ENCODE measurements around the gene C4BPA. TPM values are rescaled to one million over a fixed set of nuclear protein-coding genes. Genes with fewer than 3 reads are reported as not detected.

Gene C4BPA
- polyA plus RNA-seq, 1 of the 3 experiments (the other 2 are of a cell fraction): not detected

DNA sequence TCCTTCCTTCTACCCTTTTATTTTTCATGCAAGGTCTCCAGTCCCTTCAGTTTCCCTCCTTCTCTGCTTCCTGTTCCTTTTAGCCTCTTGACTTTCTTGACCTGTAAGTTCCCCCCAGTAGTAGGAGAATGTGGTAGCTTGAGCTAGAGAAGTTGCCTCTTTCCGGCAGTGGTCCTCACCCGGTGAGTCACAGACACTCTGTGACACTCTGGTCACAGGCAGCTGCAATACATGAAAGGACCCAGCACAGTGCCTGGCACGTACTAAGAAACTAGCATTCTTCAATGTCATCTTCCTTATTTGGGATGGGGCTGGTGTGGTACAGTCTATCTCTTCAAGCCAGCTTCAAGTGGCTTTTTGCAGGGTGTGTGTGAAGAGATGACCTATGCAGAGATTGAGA lies 35.0 kb upstream of the C4BPA start:
- Histone ChIP-seq H3K27me3 (ENCODE audit: insufficient read depth) (no peaks in the 10 kb centered on the region), H3K27ac (ENCODE audit: low read depth in 2 of 2, low read length in 1 of 2) (no peak overlapping the region), H3K4me2 (no peak overlapping the region), H3K4me1 (ENCODE audit: control insufficient read depth in 1 of 2, insufficient read depth in 2 of 2, low read depth in 1 of 2, low read length in 1 of 2) (no peaks in the 10 kb centered on the region), H4K20me1 (ENCODE audit: insufficient read depth) (no peaks in the 10 kb centered on the region), H3K79me2 (ENCODE audit: insufficient read depth) (no peaks in the 10 kb centered on the region), H3K36me3 (replicated peaks in 1 of 2; ENCODE audit: control insufficient read depth in 1 of 2, insufficient read depth in 2 of 2, low read length in 1 of 2) (peaks cover 10 to 25% of the 10 kb centered on the region in 2 experiments), H3K4me3 (ENCODE audit: low read depth in 2 of 2, low read length in 1 of 2) (no peak overlapping the region), H3K9me3 (no peaks in the 10 kb centered on the region), H3K9me2 (no peaks in the 10 kb centered on the region), H3K9ac (no peak overlapping the region), H3F3A (replicated peaks; ENCODE audit: insufficient read depth) (no peaks in the 10 kb centered on the region), H2AFZ (ENCODE audit: low read depth) (no peak overlapping the region)
- TF ChIP-seq, protein P1, sequence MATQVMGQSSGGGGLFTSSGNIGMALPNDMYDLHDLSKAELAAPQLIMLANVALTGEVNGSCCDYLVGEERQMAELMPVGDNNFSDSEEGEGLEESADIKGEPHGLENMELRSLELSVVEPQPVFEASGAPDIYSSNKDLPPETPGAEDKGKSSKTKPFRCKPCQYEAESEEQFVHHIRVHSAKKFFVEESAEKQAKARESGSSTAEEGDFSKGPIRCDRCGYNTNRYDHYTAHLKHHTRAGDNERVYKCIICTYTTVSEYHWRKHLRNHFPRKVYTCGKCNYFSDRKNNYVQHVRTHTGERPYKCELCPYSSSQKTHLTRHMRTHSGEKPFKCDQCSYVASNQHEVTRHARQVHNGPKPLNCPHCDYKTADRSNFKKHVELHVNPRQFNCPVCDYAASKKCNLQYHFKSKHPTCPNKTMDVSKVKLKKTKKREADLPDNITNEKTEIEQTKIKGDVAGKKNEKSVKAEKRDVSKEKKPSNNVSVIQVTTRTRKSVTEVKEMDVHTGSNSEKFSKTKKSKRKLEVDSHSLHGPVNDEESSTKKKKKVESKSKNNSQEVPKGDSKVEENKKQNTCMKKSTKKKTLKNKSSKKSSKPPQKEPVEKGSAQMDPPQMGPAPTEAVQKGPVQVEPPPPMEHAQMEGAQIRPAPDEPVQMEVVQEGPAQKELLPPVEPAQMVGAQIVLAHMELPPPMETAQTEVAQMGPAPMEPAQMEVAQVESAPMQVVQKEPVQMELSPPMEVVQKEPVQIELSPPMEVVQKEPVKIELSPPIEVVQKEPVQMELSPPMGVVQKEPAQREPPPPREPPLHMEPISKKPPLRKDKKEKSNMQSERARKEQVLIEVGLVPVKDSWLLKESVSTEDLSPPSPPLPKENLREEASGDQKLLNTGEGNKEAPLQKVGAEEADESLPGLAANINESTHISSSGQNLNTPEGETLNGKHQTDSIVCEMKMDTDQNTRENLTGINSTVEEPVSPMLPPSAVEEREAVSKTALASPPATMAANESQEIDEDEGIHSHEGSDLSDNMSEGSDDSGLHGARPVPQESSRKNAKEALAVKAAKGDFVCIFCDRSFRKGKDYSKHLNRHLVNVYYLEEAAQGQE (IDR thresholded peaks at IDR 0.05; ENCODE audit: low read depth, low read length): no peak
- TF ChIP-seq RAD21 (IDR thresholded peaks at IDR 0.05; ENCODE audit: low read length): no peak
- no peak for TF ChIP-seq NFIC (IDR thresholded peaks at IDR 0.05; ENCODE audit: borderline replicate concordance)
- TF ChIP-seq CHD2 (IDR thresholded peaks at IDR 0.05; ENCODE audit: low read length, partially characterized antibody): no peak
- no peak for TF ChIP-seq ELF1 (IDR thresholded peaks at IDR 0.05)
- no peak for TF ChIP-seq FOSL2 (IDR thresholded peaks at IDR 0.05; ENCODE audit: borderline replicate concordance, low read depth)
- TF ChIP-seq TAF1 (IDR thresholded peaks at IDR 0.05; ENCODE audit: borderline replicate concordance, low read depth, low read length): no peak
- TF ChIP-seq TEAD4 (IDR thresholded peaks at IDR 0.05; ENCODE audit: borderline replicate concordance, insufficient read depth): no peak
- no peak for TF ChIP-seq PBX3 (IDR thresholded peaks at IDR 0.05)
- no peak for DNase-seq
- ChIA-PET CTCF (interaction anchor here (0.8 to 2.0 kb wide), 6 partner anchors 11 to 21 kb away, joined by 3 to 8 read pairs (median 3); partner anchors contain the start of gene YOD1), POLR2A (no interaction called here)
- 87% methylated on average over 3 of the region's 3 CpGs for WGBS (ENCODE audit: low lambda C conversion rate)

DNA sequence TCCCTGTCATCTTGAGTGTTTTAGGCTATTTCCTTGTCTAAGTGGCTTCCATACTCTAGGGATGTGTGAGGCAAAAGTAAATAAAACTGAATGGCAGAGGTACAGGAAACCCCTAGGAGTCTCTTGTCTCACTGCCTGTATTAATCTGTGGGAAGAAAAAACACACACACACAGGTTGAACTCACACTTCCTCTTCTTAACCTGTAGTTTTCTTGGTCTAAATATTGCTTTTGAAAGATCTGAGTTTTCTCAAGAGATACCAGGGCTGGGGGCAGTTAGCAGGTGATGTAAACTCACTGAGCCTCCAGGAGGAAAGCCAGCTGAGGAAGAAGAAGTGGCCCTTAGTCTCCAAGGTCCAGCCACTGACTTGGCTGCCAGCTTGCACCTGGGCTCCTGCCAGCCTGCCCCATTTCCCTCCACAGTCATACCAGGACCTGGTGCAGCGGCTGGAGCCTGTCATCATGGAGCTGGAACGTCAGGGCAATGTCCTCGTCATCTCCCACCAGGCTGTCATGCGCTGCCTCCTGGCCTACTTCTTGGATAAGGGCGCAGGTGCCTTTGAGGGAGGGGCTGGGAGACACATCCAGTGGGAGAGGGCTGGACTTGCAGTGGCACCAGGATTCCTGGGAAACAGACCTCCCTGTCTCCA lies 34.1 kb upstream of the C4BPA start:
- Histone ChIP-seq H3K4me2 (no peak overlapping the region), H3F3A (replicated peaks; ENCODE audit: insufficient read depth) (no peaks in the 10 kb centered on the region), H3K36me3 (replicated peaks in 1 of 2; ENCODE audit: control insufficient read depth in 1 of 2, insufficient read depth in 2 of 2, low read length in 1 of 2) (peaks cover 10 to 25% of the 10 kb centered on the region in 2 experiments), H2AFZ (ENCODE audit: low read depth) (no peak overlapping the region), H3K27me3 (ENCODE audit: insufficient read depth) (no peaks in the 10 kb centered on the region), H4K20me1 (ENCODE audit: insufficient read depth) (no peaks in the 10 kb centered on the region), H3K4me1 (ENCODE audit: control insufficient read depth in 1 of 2, insufficient read depth in 2 of 2, low read depth in 1 of 2, low read length in 1 of 2) (no peaks in the 10 kb centered on the region), H3K9me3 (no peaks in the 10 kb centered on the region), H3K9ac (no peak overlapping the region), H3K9me2 (no peaks in the 10 kb centered on the region), H3K4me3 (ENCODE audit: low read depth in 2 of 2, low read length in 1 of 2) (no peak overlapping the region), H3K27ac (ENCODE audit: low read depth in 2 of 2, low read length in 1 of 2) (no peak overlapping the region), H3K79me2 (ENCODE audit: insufficient read depth) (no peaks in the 10 kb centered on the region)
- DNase-seq: no peak
- ChIA-PET CTCF (interaction anchor here (1.2 kb wide), 1 partner anchor 20 kb away, joined by 3 read pairs; the partner anchor contains the start of gene YOD1), POLR2A (no interaction called here)
- whole genome bisulfite sequencing (ENCODE audit: low lambda C conversion rate): no CpG with 5 or more reads among the region's 5 CpGs
- no peak for TF ChIP-seq RCOR1 (IDR thresholded peaks at IDR 0.05; ENCODE audit: low read length)
- no peak for TF ChIP-seq USF2 (IDR thresholded peaks at IDR 0.05; ENCODE audit: borderline replicate concordance, low read depth, low read length)
- no peak for TF ChIP-seq NFIC (IDR thresholded peaks at IDR 0.05; ENCODE audit: borderline replicate concordance)
- TF ChIP-seq RFX5 (IDR thresholded peaks at IDR 0.05; ENCODE audit: low read length): no peak
- TF ChIP-seq SIN3A (IDR thresholded peaks at IDR 0.05; ENCODE audit: borderline replicate concordance, low read depth, low read length): no peak
- no peak for TF ChIP-seq FOXM1 (IDR thresholded peaks at IDR 0.05; ENCODE audit: low read depth)
